ENCODE measurements around the gene PSMD8.

GRCh38 chr19:38387550-38388348, 13.4 kb downstream of the PSMD8 start, which contains the start of gene GGN:
- TF ChIP-seq, protein P1, sequence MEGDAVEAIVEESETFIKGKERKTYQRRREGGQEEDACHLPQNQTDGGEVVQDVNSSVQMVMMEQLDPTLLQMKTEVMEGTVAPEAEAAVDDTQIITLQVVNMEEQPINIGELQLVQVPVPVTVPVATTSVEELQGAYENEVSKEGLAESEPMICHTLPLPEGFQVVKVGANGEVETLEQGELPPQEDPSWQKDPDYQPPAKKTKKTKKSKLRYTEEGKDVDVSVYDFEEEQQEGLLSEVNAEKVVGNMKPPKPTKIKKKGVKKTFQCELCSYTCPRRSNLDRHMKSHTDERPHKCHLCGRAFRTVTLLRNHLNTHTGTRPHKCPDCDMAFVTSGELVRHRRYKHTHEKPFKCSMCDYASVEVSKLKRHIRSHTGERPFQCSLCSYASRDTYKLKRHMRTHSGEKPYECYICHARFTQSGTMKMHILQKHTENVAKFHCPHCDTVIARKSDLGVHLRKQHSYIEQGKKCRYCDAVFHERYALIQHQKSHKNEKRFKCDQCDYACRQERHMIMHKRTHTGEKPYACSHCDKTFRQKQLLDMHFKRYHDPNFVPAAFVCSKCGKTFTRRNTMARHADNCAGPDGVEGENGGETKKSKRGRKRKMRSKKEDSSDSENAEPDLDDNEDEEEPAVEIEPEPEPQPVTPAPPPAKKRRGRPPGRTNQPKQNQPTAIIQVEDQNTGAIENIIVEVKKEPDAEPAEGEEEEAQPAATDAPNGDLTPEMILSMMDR (IDR thresholded peaks at IDR 0.05; ENCODE audit: control extremely low read depth in 1 of 3, insufficient read depth in 1 of 3, low read depth in 1 of 3, low read length in 3 of 3) = no peak
- TF ChIP-seq POLR2A (IDR thresholded peaks at IDR 0.05; ENCODE audit: control extremely low read depth in 1 of 2, low read depth in 2 of 2, low read length in 2 of 2) (no peak), JUN (IDR thresholded peaks at IDR 0.05; ENCODE audit: low read depth, low read length) (no peak), CREB1 (IDR thresholded peaks at IDR 0.05) (peak; percentile 70), MAX (IDR thresholded peaks at IDR 0.05) (0 out of 2 replicates have a peak, but pooled peaks have one; percentile 30), HDAC6 (IDR thresholded peaks at IDR 0.05; ENCODE audit: low read depth, low read length) (no peak), TAF1 (IDR thresholded peaks at IDR 0.05; ENCODE audit: low read depth, low read length) (peak; percentile 12; the same call in 1 of the 2 replicates), SUZ12 (IDR thresholded peaks at IDR 0.05; ENCODE audit: low read length) (no peak), HDAC2 (IDR thresholded peaks at IDR 0.05; ENCODE audit: borderline replicate concordance in 1 of 2, low read depth in 2 of 2, low read length in 2 of 2) (no peak)

All from H1 (cell line).